HepG2 (cell line): ENCODE measurements around the gene P4HTM. TPM values are rescaled to one million over a fixed set of nuclear protein-coding genes. Genes with fewer than 3 reads are reported as not detected.

Experiments
- AFF4 ChIP-seq: sonication (generic); formaldehyde crosslinking; IDR thresholded peaks from 2 replicates; pipeline ENCODE4 v1.4.0; 2020; ENCODE audit warnings: missing genetic modification reagents
- CTCF ChIP-seq: sonication (generic); formaldehyde crosslinking; IDR thresholded peaks from 2 replicates; pipeline ENCODE4 v1.5.0; 2020; ENCODE audit warnings: mild to moderate bottlenecking, missing genetic modification reagents, moderate library complexity
- IRX3 ChIP-seq: sonication (generic); formaldehyde crosslinking; IDR thresholded peaks from 2 replicates; pipeline ENCODE4 v1.8.1; 2023; ENCODE audit warnings: mild to moderate bottlenecking, low read depth, missing genetic modification reagents, borderline replicate concordance
- TEAD2 ChIP-seq: sonication (generic); formaldehyde crosslinking; IDR thresholded peaks from 2 replicates; pipeline ENCODE4 v1.9.0; 2021; ENCODE audit warnings: missing genetic modification reagents
- ZHX2 ChIP-seq, 2 experiments: sonication (generic) in 1 of 2; formaldehyde crosslinking in 1 of 2; IDR thresholded peaks; 2 replicates each; pipeline versions ENCODE4 v1.6.1 to v1.9.0; 2014 to 2022; ENCODE audit warnings: antibody characterized with exemption in 1 of 2, borderline replicate concordance in 1 of 2, inconsistent platforms in 1 of 2, low read depth in 1 of 2, missing genetic modification reagents in 1 of 2
- ZNF275 ChIP-seq: sonication (generic); formaldehyde crosslinking; IDR thresholded peaks from 2 replicates; pipeline ENCODE4 v1.8.0; 2022; ENCODE audit warnings: missing genetic modification reagents, mild to moderate bottlenecking, inconsistent platforms, borderline replicate concordance
- ZNF460 ChIP-seq: sonication (generic); formaldehyde crosslinking; IDR thresholded peaks from 2 replicates; pipeline ENCODE4 v1.5.1; 2020; ENCODE audit warnings: missing genetic modification reagents, mild to moderate bottlenecking, borderline replicate concordance
- ZNF569 ChIP-seq: sonication (generic); formaldehyde crosslinking; IDR thresholded peaks from 2 replicates; pipeline ENCODE4 v1.5.0; 2020; ENCODE audit warnings: mild to moderate bottlenecking, missing genetic modification reagents, moderate library complexity, borderline replicate concordance
- ZNF674 ChIP-seq: sonication (generic); formaldehyde crosslinking; IDR thresholded peaks from 2 replicates; pipeline ENCODE4 v1.5.0; 2020; ENCODE audit warnings: low read depth, mild to moderate bottlenecking, missing genetic modification reagents
- ZNF878 ChIP-seq: sonication (generic); formaldehyde crosslinking; IDR thresholded peaks from 2 replicates; pipeline ENCODE4 v1.8.1; 2023; ENCODE audit warnings: mild to moderate bottlenecking, missing genetic modification reagents, moderate library complexity
- polyA plus RNA-seq, 8 experiments: library from polyadenylated mRNA; depleted of rRNA in 3 of 8; stranded (reverse) in 7 of 8; unstranded in 1 of 8; fragments of >200 nt; fragmentation: Illumina TruSeq in 4 of 8; extraction: Trizol in 4 of 8; gene quantifications; 2 replicates each; pipeline versions ENCODE4 v1.2.1 to v1.2.3, GENCODE V29; 2011 to 2016; ENCODE audit warnings: low read depth in 4 of 8, missing spikeins in 1 of 8, mixed read lengths in 1 of 8; ENCODE audit not compliant: insufficient read depth in 1 of 8
- total RNA-seq, 5 experiments: library from RNA; depleted of rRNA; stranded (reverse); fragments of >200 nt; fragmentation: Illumina TruSeq; extraction: Trizol; gene quantifications; 2 replicates each; pipeline ENCODE4 v1.2.3, GENCODE V29; 2016; ENCODE audit warnings: low read depth in 1 of 5

Gene P4HTM
- total and polyA plus RNA-seq, 2 of the 13 experiments (the other 11 are each of a cell fraction or from before 2014, with no cell fraction given) = 0.01 TPM; not detected in 1

GRCh38 chr3:49021813-49022687, 32.0 kb downstream of the P4HTM start, which contains the start of gene NDUFAF3 (continued):
- TF ChIP-seq AFF4 = 0 out of 2 replicates have a peak, but pooled peaks have one; percentile 79
- TF ChIP-seq ZNF674 = peak; percentile 62; the same call in 1 of the 2 replicates
- TF ChIP-seq CTCF (CRISPR knock-in tag) = peak; percentile 97
- no peak for TF ChIP-seq ZNF878
- TF ChIP-seq ZNF460 (CRISPR knock-in tag) = peak; percentile 3; the same call in 1 of the 2 replicates
- peak; percentile 95; the same call in 1 of the 2 replicates for TF ChIP-seq ZNF275
- TF ChIP-seq TEAD2 (CRISPR knock-in tag) = no peak
- no peak for TF ChIP-seq IRX3
- TF ChIP-seq ZNF569 (CRISPR knock-in tag) = no peak
- TF ChIP-seq ZHX2 (IDR thresholded peaks at IDR 0.05; ENCODE audit: low read depth) = peak; percentile 90
- TF ChIP-seq ZHX2 (CRISPR knock-in tag; IDR thresholded peaks at IDR 0.05; ENCODE audit: borderline replicate concordance) = peak; percentile 36
